Hepatocyte (in vitro differentiated cells): ENCODE measurements around the gene MTHFD1L. TPM values are rescaled to one million over a fixed set of nuclear protein-coding genes. Genes with fewer than 3 reads are reported as not detected.

ENCODE experiments used
- DNase-seq: peaks from one replicate; pipeline ENCODE4 v3.0.0-alpha.2; 2016; ENCODE audit warnings: low spot score
- H2AFZ ChIP-seq: fragments of 200-600 bp; sonication (generic); 2 replicates; pipeline ENCODE4 v1.6.0; 2016; ENCODE audit warnings: antibody characterized with exemption, mild to moderate bottlenecking
- H3K27ac ChIP-seq: fragments of 200-600 bp; sonication (generic); 2 replicates; pipeline ENCODE4 v1.5.1; 2016; ENCODE audit warnings: mild to moderate bottlenecking
- H3K27me3 ChIP-seq: fragments of 200-600 bp; sonication (generic); 2 replicates; pipeline ENCODE4 v1.6.1; 2016
- H3K36me3 ChIP-seq: fragments of 200-600 bp; sonication (generic); replicated peaks from 2 replicates; pipeline ENCODE4 v1.5.1; 2016; ENCODE audit warnings: low read depth; ENCODE audit not compliant: insufficient read depth
- H3K4me1 ChIP-seq: fragments of 200-600 bp; sonication (generic); 2 replicates; pipeline ENCODE4 v1.5.1; 2016; ENCODE audit warnings: mild to moderate bottlenecking, moderate library complexity; ENCODE audit not compliant: insufficient read depth
- H3K4me2 ChIP-seq: fragments of 200-600 bp; sonication (generic); 2 replicates; pipeline ENCODE4 v1.6.0; 2016
- H3K4me3 ChIP-seq: fragments of 200-600 bp; sonication (generic); 2 replicates; pipeline ENCODE4 v1.5.1; 2016; ENCODE audit warnings: mild to moderate bottlenecking
- H3K79me2 ChIP-seq: fragments of 200-600 bp; sonication (generic); 2 replicates; pipeline ENCODE4 v1.6.0; 2017; ENCODE audit warnings: mild to moderate bottlenecking
- H3K9me2 ChIP-seq: fragments of 200-600 bp; sonication (generic); replicated peaks from 2 replicates; pipeline ENCODE4 v1.6.0; 2017; ENCODE audit warnings: mild to moderate bottlenecking; ENCODE audit not compliant: insufficient read depth
- H3K9me3 ChIP-seq: fragments of 200-600 bp; sonication (generic); 2 replicates; pipeline ENCODE4 v1.5.1; 2016; ENCODE audit warnings: low read depth, mild to moderate bottlenecking
- H4K20me1 ChIP-seq: fragments of 200-600 bp; sonication (generic); 2 replicates; pipeline ENCODE4 v1.6.0; 2016; ENCODE audit warnings: mild to moderate bottlenecking; ENCODE audit not compliant: insufficient read depth, poor library complexity, severe bottlenecking
- CTCF ChIP-seq: fragments of 200-600 bp; sonication (generic); IDR thresholded peaks from 2 replicates; pipeline ENCODE4 v1.5.1; 2016; ENCODE audit warnings: antibody characterized with exemption, mild to moderate bottlenecking; ENCODE audit not compliant: poor library complexity
- EZH2 ChIP-seq: fragments of 200-600 bp; sonication (generic); IDR thresholded peaks from 2 replicates; pipeline ENCODE4 v1.6.1; 2016; ENCODE audit warnings: antibody characterized with exemption, mild to moderate bottlenecking, borderline replicate concordance
- EZH2phosphoT487 ChIP-seq: fragments of 200-600 bp; sonication (generic); IDR thresholded peaks from one replicate; pipeline ENCODE4 v1.6.1; 2018; ENCODE audit warnings: antibody characterized with exemption, mild to moderate bottlenecking, low read depth, moderate library complexity; ENCODE audit not compliant: unreplicated experiment, severe bottlenecking
- WGBS: methylation state at CpG from one replicate; pipeline ENCODE4 v1.1.6; 2016; ENCODE audit warnings: low lambda C conversion rate; ENCODE audit errors: missing lambda C conversion rate; 5-methylcytosine and 5-hydroxymethylcytosine counted together
- polyA plus RNA-seq: library from polyadenylated mRNA; unstranded; fragments of >200 nt; fragmentation: Nextera tagmentation; extraction: Ambion mirVana; gene quantifications from 2 replicates; pipeline ENCODE4 v1.2.1, GENCODE V29; 2016
- total RNA-seq: library from RNA; depleted of rRNA; stranded (reverse); fragments of >200 nt; gene quantifications from 2 replicates; pipeline ENCODE4 v1.2.3, GENCODE V29; 2014

MTHFD1L gene
- total and polyA plus RNA-seq, 2 experiments from 2014 or later: 28.4 to 30.8 TPM

- H3K4me2 ChIP-seq: peak overlapping the region; percentile 37
- H3K36me3 ChIP-seq: no peaks in the 10 kb centered on the region
- no peaks in the 10 kb centered on the region for H3K4me1 ChIP-seq
- H3K27ac ChIP-seq: peak overlapping the region; percentile 15
- no peaks in the 10 kb centered on the region for H3K79me2 ChIP-seq
- H3K4me3 ChIP-seq: no peak overlapping the region
- no peaks in the 10 kb centered on the region for H3K9me2 ChIP-seq
- DNase-seq: no peak
- H4K20me1 ChIP-seq: no peaks in the 10 kb centered on the region
- H3K9me3 ChIP-seq: no peaks in the 10 kb centered on the region
- H3K27me3 ChIP-seq: no peaks in the 10 kb centered on the region
- WGBS: 70% methylated on average over 10 of the region's 10 CpGs
- no peak for TF ChIP-seq EZH2
- no peak for TF ChIP-seq CTCF
- TF ChIP-seq EZH2phosphoT487: no peak
- H2AFZ ChIP-seq: no peak overlapping the region
Observed at GRCh38 chr6:151101816-151102694, 236.6 kb downstream of the MTHFD1L start.

DNA sequence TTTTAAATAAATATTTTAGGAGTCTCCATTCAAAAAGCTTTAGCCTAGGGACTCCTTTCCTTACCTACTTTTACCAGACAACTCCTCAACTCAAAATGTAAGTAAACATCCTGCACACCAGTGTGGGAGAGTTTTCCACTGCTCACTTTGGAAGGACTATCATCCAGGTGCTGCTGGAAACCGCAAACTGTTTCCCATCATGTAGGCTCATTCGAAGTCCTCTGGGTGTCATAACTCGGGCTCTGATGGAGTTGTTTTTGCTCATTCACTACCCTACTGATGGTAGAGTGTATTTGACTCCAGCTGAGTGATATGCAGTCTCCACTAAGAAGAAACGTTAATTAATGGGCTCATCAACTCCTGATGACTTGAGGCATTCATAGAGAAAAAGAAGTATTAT is 237.8 kb downstream of the MTHFD1L start:
- Histone ChIP-seq H3K27ac (no peak overlapping the region), H3K9me3 (no peaks in the 10 kb centered on the region), H4K20me1 (no peaks in the 10 kb centered on the region), H3K79me2 (no peaks in the 10 kb centered on the region), H3K9me2 (no peaks in the 10 kb centered on the region), H3K4me2 (no peak overlapping the region), H3K4me1 (no peaks in the 10 kb centered on the region), H3K4me3 (no peak overlapping the region), H3K36me3 (no peaks in the 10 kb centered on the region), H3K27me3 (no peaks in the 10 kb centered on the region), H2AFZ (no peak overlapping the region)
- WGBS: 99% methylated on average over 4 of the region's 4 CpGs
- DNase-seq: no peak
- no peak for TF ChIP-seq EZH2phosphoT487
- no peak for TF ChIP-seq EZH2
- TF ChIP-seq CTCF: no peak

- H3K9me2 ChIP-seq: no peaks in the 10 kb centered on the region
- no peaks in the 10 kb centered on the region for H3K27me3 ChIP-seq
- H4K20me1 ChIP-seq: no peaks in the 10 kb centered on the region
- H2AFZ ChIP-seq: no peak overlapping the region
- WGBS: 60% methylated on average over 4 of the region's 4 CpGs
- H3K9me3 ChIP-seq: no peaks in the 10 kb centered on the region
- H3K4me2 ChIP-seq: no peak overlapping the region
- H3K4me1 ChIP-seq: no peaks in the 10 kb centered on the region
- H3K79me2 ChIP-seq: no peaks in the 10 kb centered on the region
- TF ChIP-seq EZH2: no peak
- no peak for TF ChIP-seq CTCF
- no peak for TF ChIP-seq EZH2phosphoT487
- no peak overlapping the region for H3K27ac ChIP-seq
- DNase-seq: no peak
- H3K4me3 ChIP-seq: no peak overlapping the region
- H3K36me3 ChIP-seq: no peaks in the 10 kb centered on the region
Observed at GRCh38 chr6:151107897-151108427, 242.5 kb downstream of the MTHFD1L start.
